Urothelium cell line (cell line): ENCODE data around the gene CNOT3.
"Not testable (repeated sequence)": the region's sequence is repeated elsewhere in the genome, so short reads cannot be mapped to it uniquely, and the experiment has no call there.

ENCODE experiments used
- DNase-seq: peaks from one replicate; pipeline ENCODE4 v3.0.0; 2011; ENCODE audit warnings: low spot score, mixed read lengths
- FAIRE-seq: peaks from 2 replicates; lab custom pipeline; 2011; peaks lifted over from hg19 to GRCh38; lab: Jason Lieb, UNC

The CNOT3 gene

GRCh38 chr19:54137699-54138488 lies at the start of gene CNOT3:
Gene CNOT3 (plus strand): TSS chr19:54137762. CDS start chr19:54142979, 5,217 bp downstream.
- FAIRE-seq (no peak), DNase-seq (peak; percentile 28)

- DNase-seq (no peak), FAIRE-seq (no peak)
These were observed 43.0 kb upstream of the CNOT3 start for GRCh38 chr19:54094426-54095000.

GRCh38 chr19:54095136-54095858 lies 42.3 kb upstream of the CNOT3 start:
- DNase-seq (no peak), FAIRE-seq (no peak)

- not testable (repeated sequence) for DNase-seq, FAIRE-seq
These were observed 41.5 kb upstream of the CNOT3 start for GRCh38 chr19:54095859-54096616.

- FAIRE-seq: no peak
- DNase-seq: peak; percentile 45
These were observed 40.9 kb upstream of the CNOT3 start for GRCh38 chr19:54096617-54097106.

- FAIRE-seq (no peak), DNase-seq (no peak)
These were observed 38.2 kb upstream of the CNOT3 start for GRCh38 chr19:54099190-54099902.

GRCh38 chr19:54099903-54100255 lies 37.7 kb upstream of the CNOT3 start:
- not testable (repeated sequence) for FAIRE-seq, DNase-seq

GRCh38 chr19:54100561-54100960 lies 37.0 kb upstream of the CNOT3 start, which contains the start of gene OSCAR:
Gene OSCAR (minus strand): TSS chr19:54100803. CDS start chr19:54100792, 11 bp downstream.
- DNase-seq (no peak), FAIRE-seq (no peak)

GRCh38 chr19:54102421-54103169 lies 35.0 kb upstream of the CNOT3 start, which contains the start of gene NDUFA3:
Gene NDUFA3 (plus strand): TSS chr19:54102855. CDS start chr19:54102879, 24 bp downstream.
- FAIRE-seq (peak; percentile 96), DNase-seq (peak; percentile 99)

GRCh38 chr19:54104998-54105715 lies 32.4 kb upstream of the CNOT3 start:
- no peak for DNase-seq
- no peak for FAIRE-seq

- DNase-seq (no peak), FAIRE-seq (no peak)
These were observed 31.8 kb upstream of the CNOT3 start for GRCh38 chr19:54105796-54106195.

GRCh38 chr19:54106716-54107115 lies 30.8 kb upstream of the CNOT3 start:
- DNase-seq: no peak
- FAIRE-seq: no peak

- FAIRE-seq (no peak), DNase-seq (no peak)
These were observed 29.6 kb upstream of the CNOT3 start for GRCh38 chr19:54107876-54108490.

- DNase-seq (no peak), FAIRE-seq (no peak)
These were observed 29.1 kb upstream of the CNOT3 start for GRCh38 chr19:54108496-54108895.

GRCh38 chr19:54109651-54110050 lies 27.9 kb upstream of the CNOT3 start:
- FAIRE-seq: no peak

GRCh38 chr19:54114340-54115108 lies 23.0 kb upstream of the CNOT3 start:
- DNase-seq: peak; percentile 38

More at GRCh38 chr19:54109651-54110050, 27.9 kb upstream of the CNOT3 start:
- DNase-seq: no peak

More at GRCh38 chr19:54114340-54115108, 23.0 kb upstream of the CNOT3 start:
- FAIRE-seq: no peak
